Measurements from ENCODE around the gene ACSS1.

Gene ACSS1

GRCh38 chr20:25044261-25044560 lies 13.7 kb downstream of the ACSS1 start:
- Histone ChIP-seq H3K36me3 (replicated peaks) (no peaks in the 10 kb centered on the region), H3K4me3 (ENCODE audit: low read depth, low read length) (no peak overlapping the region), H3K27ac (no peak overlapping the region), H3K27me3 (replicated peaks) (no peaks in the 10 kb centered on the region)
- in situ Hi-C loops (cut with HindIII; ENCODE audit: low pct_ligation_motif_present, low sequenced_read_pairs), result no loop called here
- DNase-seq, result no peak
- TF ChIP-seq CTCF (IDR thresholded peaks at IDR 0.05; ENCODE audit: low read depth, low read length, missing control alignments), result no peak

GRCh38 chr20:25043499-25044260 lies 14.3 kb downstream of the ACSS1 start:
- in situ Hi-C loops (cut with HindIII; ENCODE audit: low pct_ligation_motif_present, low sequenced_read_pairs), result no loop called here
- Histone ChIP-seq H3K27ac (no peak overlapping the region), H3K4me3 (ENCODE audit: low read depth, low read length) (no peak overlapping the region), H3K36me3 (replicated peaks) (no peaks in the 10 kb centered on the region), H3K27me3 (replicated peaks) (no peaks in the 10 kb centered on the region)
- DNase-seq, result no peak
- TF ChIP-seq CTCF (IDR thresholded peaks at IDR 0.05; ENCODE audit: low read depth, low read length, missing control alignments), result no peak

GRCh38 chr20:25042531-25043498 lies 15.1 kb downstream of the ACSS1 start:
- no peak for DNase-seq
- no peak overlapping the region for H3K27ac ChIP-seq

GRCh38 chr20:25041813-25042530 lies 16.0 kb downstream of the ACSS1 start:
- no peak for DNase-seq
- no peaks in the 10 kb centered on the region for H3K36me3 ChIP-seq (replicated peaks)
- in situ Hi-C loops (cut with HindIII; ENCODE audit: low pct_ligation_motif_present, low sequenced_read_pairs), result no loop called here
- no peak overlapping the region for H3K4me3 ChIP-seq (ENCODE audit: low read depth, low read length)
- no peak for TF ChIP-seq CTCF (IDR thresholded peaks at IDR 0.05; ENCODE audit: low read depth, low read length, missing control alignments)
- no peaks in the 10 kb centered on the region for H3K27me3 ChIP-seq (replicated peaks)
- no peak overlapping the region for H3K27ac ChIP-seq

More at GRCh38 chr20:25042531-25043498, 15.1 kb downstream of the ACSS1 start:
- no peaks in the 10 kb centered on the region for H3K27me3 ChIP-seq (replicated peaks)
- H3K4me3 ChIP-seq (ENCODE audit: low read depth, low read length), result no peak overlapping the region
- H3K36me3 ChIP-seq (replicated peaks), result no peaks in the 10 kb centered on the region
- no peak for TF ChIP-seq CTCF (IDR thresholded peaks at IDR 0.05; ENCODE audit: low read depth, low read length, missing control alignments)
- in situ Hi-C loops (cut with HindIII; ENCODE audit: low pct_ligation_motif_present, low sequenced_read_pairs), result no loop called here

- DNase-seq, result peak; percentile 30
- no peak for TF ChIP-seq CTCF (IDR thresholded peaks at IDR 0.05; ENCODE audit: low read depth, low read length, missing control alignments)
Observed at GRCh38 chr20:25040438-25040831, 17.5 kb downstream of the ACSS1 start.

More at GRCh38 chr20:25040438-25040831, 17.5 kb downstream of the ACSS1 start:
- H3K27ac ChIP-seq, result no peak overlapping the region
- H3K36me3 ChIP-seq (replicated peaks), result no peaks in the 10 kb centered on the region
- H3K27me3 ChIP-seq (replicated peaks), result no peaks in the 10 kb centered on the region
- in situ Hi-C loops (cut with HindIII; ENCODE audit: low pct_ligation_motif_present, low sequenced_read_pairs), result no loop called here
- H3K4me3 ChIP-seq (ENCODE audit: low read depth, low read length), result no peak overlapping the region
